Thyroid gland (tissue), 4 donors: ENCODE data around the gene DNAJC3. TPM values are rescaled to one million over a fixed set of nuclear protein-coding genes. Genes with fewer than 3 reads are reported as not detected.

Source experiments
- DNase-seq, 2 donors: peaks; one replicate each; pipeline ENCODE4 v3.0.0-alpha.2; 2019
- H3K27ac ChIP-seq, 3 donors: fragments of 200-600 bp; sonication (generic); 1 replicate in 2 of 3; 2 replicates in 1 of 3; pipeline ENCODE4 v1.5.1; 2016 to 2019; ENCODE audit warnings: mild to moderate bottlenecking in 1 of 3, moderate library complexity in 1 of 3
- H3K27me3 ChIP-seq: fragments of 200-600 bp; sonication (generic); one replicate; pipeline ENCODE4 v1.5.1; 2019
- H3K36me3 ChIP-seq, 2 donors: fragments of 200-600 bp; sonication (generic); one replicate each; pipeline ENCODE4 v1.5.1; 2016 to 2019
- H3K4me1 ChIP-seq, 2 donors: fragments of 200-600 bp; sonication (generic); one replicate each; pipeline ENCODE4 v1.5.1; 2017 to 2019
- H3K4me3 ChIP-seq, 3 donors: fragments of 200-600 bp; sonication (generic); replicated peaks in 1 of 3; 1 replicate in 2 of 3; 2 replicates in 1 of 3; pipeline ENCODE4 v1.5.1; 2016; ENCODE audit warnings: mild to moderate bottlenecking in 1 of 3
- H3K9me3 ChIP-seq: fragments of 200-600 bp; sonication (generic); one replicate; pipeline ENCODE4 v1.5.1; 2017
- POLR2A ChIP-seq, 2 donors: fragments of 450-650 bp; IDR thresholded peaks; one replicate each; pipeline ENCODE4 v1.6.1; 2017; ENCODE audit warnings: antibody characterized with exemption in 2 of 2, mild to moderate bottlenecking in 2 of 2, moderate library complexity in 1 of 2
- WGBS, 2 donors: methylation state at CpG; one replicate each; pipeline ENCODE4 v1.1.5; 2017; 5-methylcytosine and 5-hydroxymethylcytosine counted together
- intact Hi-C: fragments of 100-400 bp; cut with DNase I; formaldehyde crosslinking; loops from one replicate; pipeline ENCODE4 v1.15.1; 2023
- total RNA-seq, 4 donors: library from RNA; depleted of rRNA; stranded (reverse); fragments of >200 nt; gene quantifications; one replicate each; pipeline ENCODE4 v1.2.3, GENCODE V29; 2016
- TF ChIP-seq, protein P1 (sequence below), 6 experiments: fragments of 200-600 bp in 3 of 6; fragments of 450-650 bp in 3 of 6; sonication (generic) in 3 of 6; IDR thresholded peaks; one replicate each; pipeline ENCODE4 v1.5.1; 2016 to 2019; ENCODE audit warnings: antibody characterized with exemption in 6 of 6, mild to moderate bottlenecking in 2 of 6, inconsistent platforms in 1 of 6, moderate library complexity in 1 of 6

The DNAJC3 gene
- total RNA-seq, 4 donors from 2014 or later, result 92.2 to 164 (median 125) TPM

DNA sequence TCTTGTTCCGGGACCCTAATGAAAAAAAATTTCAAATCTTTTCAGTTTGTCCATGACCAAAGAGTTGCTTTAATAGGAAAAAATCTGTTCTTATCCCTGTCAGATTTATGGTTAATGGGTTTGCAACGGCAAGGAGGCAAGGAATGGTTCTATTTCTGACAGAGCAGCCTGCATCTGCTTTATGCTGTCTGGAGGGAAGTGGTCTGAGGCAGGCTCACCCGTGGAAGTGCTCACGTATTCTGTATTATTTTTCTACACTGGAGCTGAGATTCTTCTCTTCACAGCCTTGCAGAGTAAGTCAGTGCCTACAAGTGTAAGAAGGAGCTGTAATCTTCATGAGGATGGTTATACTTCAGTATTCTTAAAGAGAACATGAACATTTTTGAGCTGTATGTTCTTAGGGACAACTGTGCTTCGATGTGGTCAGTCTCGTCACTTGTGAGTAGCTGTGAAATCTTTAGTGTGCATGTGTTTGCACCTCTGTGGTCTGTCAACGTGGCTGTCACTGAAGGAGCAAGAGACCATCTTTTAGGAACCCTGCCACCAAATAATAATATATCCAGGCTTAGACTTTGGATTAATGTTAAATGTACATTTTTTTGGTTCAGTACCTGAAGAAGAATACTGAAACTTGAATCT lies 114.3 kb downstream of the DNAJC3 start:
- H3K9me3 ChIP-seq, result no peaks in the 10 kb centered on the region
- TF ChIP-seq, protein P1, sequence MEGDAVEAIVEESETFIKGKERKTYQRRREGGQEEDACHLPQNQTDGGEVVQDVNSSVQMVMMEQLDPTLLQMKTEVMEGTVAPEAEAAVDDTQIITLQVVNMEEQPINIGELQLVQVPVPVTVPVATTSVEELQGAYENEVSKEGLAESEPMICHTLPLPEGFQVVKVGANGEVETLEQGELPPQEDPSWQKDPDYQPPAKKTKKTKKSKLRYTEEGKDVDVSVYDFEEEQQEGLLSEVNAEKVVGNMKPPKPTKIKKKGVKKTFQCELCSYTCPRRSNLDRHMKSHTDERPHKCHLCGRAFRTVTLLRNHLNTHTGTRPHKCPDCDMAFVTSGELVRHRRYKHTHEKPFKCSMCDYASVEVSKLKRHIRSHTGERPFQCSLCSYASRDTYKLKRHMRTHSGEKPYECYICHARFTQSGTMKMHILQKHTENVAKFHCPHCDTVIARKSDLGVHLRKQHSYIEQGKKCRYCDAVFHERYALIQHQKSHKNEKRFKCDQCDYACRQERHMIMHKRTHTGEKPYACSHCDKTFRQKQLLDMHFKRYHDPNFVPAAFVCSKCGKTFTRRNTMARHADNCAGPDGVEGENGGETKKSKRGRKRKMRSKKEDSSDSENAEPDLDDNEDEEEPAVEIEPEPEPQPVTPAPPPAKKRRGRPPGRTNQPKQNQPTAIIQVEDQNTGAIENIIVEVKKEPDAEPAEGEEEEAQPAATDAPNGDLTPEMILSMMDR (IDR thresholded peaks at IDR 0.05), result no peak
- TF ChIP-seq POLR2A (IDR thresholded peaks at IDR 0.05), result no peak
- intact Hi-C loops, result no loop called here
- no peaks in the 10 kb centered on the region for H3K27me3 ChIP-seq
- H3K4me1 ChIP-seq, result no peaks in the 10 kb centered on the region
- peaks cover 17 to 38% of the 10 kb centered on the region in 2 donors for H3K36me3 ChIP-seq
- WGBS, 2 donors, result 87 to 93% methylated on average over 7 of the region's 7 CpGs
- H3K4me3 ChIP-seq, result no peak overlapping the region
- no peak overlapping the region for H3K27ac ChIP-seq
- DNase-seq, result no peak

DNA sequence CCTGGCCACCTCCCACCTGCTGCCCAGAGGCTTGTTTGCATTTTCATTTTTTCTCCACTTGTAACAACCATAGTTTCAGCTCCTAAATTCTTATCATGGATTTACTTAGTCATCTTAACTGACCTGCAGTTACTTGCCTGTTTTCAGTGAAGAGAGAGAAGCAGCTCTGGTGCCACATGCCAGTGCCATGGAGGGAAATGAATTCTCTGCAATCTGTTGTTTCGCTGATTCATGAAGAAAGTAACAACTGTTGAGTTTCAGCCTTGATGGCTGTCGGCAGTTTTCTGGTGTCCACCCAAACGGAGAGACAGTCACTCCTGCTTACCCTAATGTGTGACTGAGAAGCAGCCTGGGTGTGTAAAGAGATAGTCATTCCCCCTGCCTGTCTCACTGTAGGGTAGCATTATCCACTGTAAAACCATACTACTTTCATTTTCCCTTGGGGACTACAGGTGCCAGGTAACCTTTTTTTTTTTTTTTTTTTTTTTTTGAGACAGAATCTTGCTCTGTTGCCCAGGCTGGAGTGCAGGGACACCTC lies 116.1 kb downstream of the DNAJC3 start:
- Histone ChIP-seq H3K36me3 (peaks cover 13 to 27% of the 10 kb centered on the region in 2 donors), H3K27ac (no peak overlapping the region), H3K27me3 (no peaks in the 10 kb centered on the region), H3K4me1 (no peaks in the 10 kb centered on the region), H3K4me3 (no peak overlapping the region), H3K9me3 (no peaks in the 10 kb centered on the region)
- intact Hi-C loops, result no loop called here
- no peak for TF ChIP-seq POLR2A (IDR thresholded peaks at IDR 0.05)
- TF ChIP-seq, protein P1 (IDR thresholded peaks at IDR 0.05), result no peak
- DNase-seq, result no peak
- 91 to 97% methylated on average over 3 of the region's 3 CpGs for WGBS, 2 donors

DNA sequence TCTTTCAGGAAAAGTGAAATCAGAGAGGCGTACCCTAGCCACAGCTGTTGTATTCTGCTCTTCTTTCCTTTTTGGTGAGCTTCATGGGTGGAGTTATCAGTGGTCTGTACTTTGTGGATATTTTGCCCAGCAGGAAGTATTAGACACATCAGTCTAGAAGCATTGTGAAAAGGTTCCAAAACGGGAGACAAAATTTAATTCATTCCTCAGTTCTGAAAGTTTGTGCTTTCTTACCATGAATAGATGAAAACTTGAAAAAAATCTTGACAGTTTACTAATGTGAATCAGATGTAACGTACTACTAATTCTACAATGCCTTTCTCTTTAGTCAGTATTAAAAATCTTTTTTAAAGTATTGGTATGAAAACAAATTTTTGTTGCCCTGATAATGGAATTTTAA lies 116.8 kb downstream of the DNAJC3 start:
- WGBS, 2 donors, result 87 to 90% methylated on average over 3 of the region's 3 CpGs
- H3K27ac ChIP-seq, result no peak overlapping the region
- no peaks in the 10 kb centered on the region for H3K27me3 ChIP-seq
- no peaks in the 10 kb centered on the region for H3K9me3 ChIP-seq
- intact Hi-C loops, result no loop called here
- TF ChIP-seq, protein P1 (IDR thresholded peaks at IDR 0.05), result no peak
- peaks cover 13 to 27% of the 10 kb centered on the region in 2 donors for H3K36me3 ChIP-seq
- no peaks in the 10 kb centered on the region for H3K4me1 ChIP-seq
- no peak overlapping the region for H3K4me3 ChIP-seq
- no peak for DNase-seq

DNA sequence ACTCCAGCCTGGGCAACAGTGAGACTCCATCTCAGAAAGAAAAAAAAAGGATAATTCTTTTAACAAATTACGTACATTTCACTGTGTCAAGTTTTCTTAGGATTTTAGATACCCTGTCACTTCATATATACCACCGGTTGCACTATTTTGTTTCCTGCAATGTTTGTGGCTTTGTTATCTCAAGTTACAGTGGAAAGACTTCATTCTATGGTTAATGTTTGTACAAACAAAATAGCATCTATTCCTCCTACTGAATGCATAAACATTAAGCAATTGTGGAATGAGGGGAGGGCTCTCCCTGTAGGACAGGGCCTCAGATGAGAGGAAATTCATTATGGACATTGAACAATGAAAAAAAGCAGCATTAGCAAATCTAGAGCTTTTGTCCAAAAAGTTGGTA lies 120.1 kb downstream of the DNAJC3 start:
- H3K9me3 ChIP-seq, result no peaks in the 10 kb centered on the region
- WGBS, 2 donors, result 89 to 97% methylated on average over 2 of the region's 2 CpGs
- H3K4me1 ChIP-seq, result peaks cover 0 to 2% of the 10 kb centered on the region in 2 donors
- no peak overlapping the region for H3K27ac ChIP-seq
- TF ChIP-seq, protein P1 (IDR thresholded peaks at IDR 0.05), result no peak
- no peak for TF ChIP-seq POLR2A (IDR thresholded peaks at IDR 0.05)
- H3K4me3 ChIP-seq, result no peak overlapping the region
- no peaks in the 10 kb centered on the region for H3K27me3 ChIP-seq
- no peak for DNase-seq
- H3K36me3 ChIP-seq, result peaks cover 4 to 11% of the 10 kb centered on the region in 2 donors
- intact Hi-C loops, result no loop called here

DNA sequence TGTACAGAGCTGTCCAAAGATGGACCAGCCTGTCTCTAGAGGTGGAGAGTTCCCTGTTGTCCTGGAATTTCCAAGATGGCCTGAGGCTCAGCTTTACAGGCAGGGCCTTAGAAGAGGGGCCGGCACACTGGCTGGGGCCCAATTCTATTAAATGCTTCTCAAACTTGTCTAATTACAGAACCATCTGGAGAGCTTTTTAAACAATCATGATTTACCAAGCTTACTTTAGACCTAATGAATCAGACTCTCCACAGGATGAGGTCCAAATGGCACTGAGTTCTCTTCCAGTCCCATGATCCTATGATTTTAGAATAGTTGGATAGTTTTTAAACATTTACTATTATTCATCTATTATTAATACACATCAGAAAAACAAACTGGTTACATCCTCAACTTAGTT lies 123.5 kb downstream of the DNAJC3 start:
- H3K4me3 ChIP-seq, result no peak overlapping the region
- no peak overlapping the region for H3K27ac ChIP-seq
- H3K4me1 ChIP-seq, result peaks cover 0 to 2% of the 10 kb centered on the region in 2 donors
- intact Hi-C loops, result no loop called here
- no peak for DNase-seq
- 88 to 100% methylated on average over 1 of the region's 1 CpG for WGBS, 2 donors
- TF ChIP-seq, protein P1 (IDR thresholded peaks at IDR 0.05), result no peak
- TF ChIP-seq POLR2A (IDR thresholded peaks at IDR 0.05), result no peak
- no peaks in the 10 kb centered on the region for H3K36me3 ChIP-seq
- H3K9me3 ChIP-seq, result no peaks in the 10 kb centered on the region
- H3K27me3 ChIP-seq, result no peaks in the 10 kb centered on the region
